ENCODE results near the gene RPL5.

DNA sequence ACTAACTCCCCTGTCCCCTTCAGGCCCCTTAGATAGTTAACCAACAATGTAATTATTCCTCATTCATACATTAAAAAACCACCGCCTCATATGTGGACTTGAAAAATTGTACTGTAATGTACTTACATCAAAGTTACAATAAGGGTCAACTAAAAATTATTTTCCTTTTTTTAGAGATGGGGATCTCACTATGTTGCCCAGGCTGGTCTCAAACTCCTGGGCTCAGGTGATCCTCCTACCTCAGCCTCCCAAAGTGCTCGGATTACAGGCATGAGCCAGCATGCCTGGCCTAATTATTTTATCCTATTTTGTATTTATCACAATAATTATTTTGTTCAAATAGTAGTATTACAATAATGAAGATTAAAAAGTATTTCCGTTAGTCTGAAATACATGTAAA, 12.6 kb downstream of the RPL5 start:
- no peak for TF ChIP-seq POLR2A (IDR thresholded peaks at IDR 0.05; ENCODE audit: low read depth)
- TF ChIP-seq CTCF (IDR thresholded peaks at IDR 0.05), result no peak
- no peak for TF ChIP-seq EP300 (IDR thresholded peaks at IDR 0.05)
